Pulmonary artery endothelial cell (primary cell): ENCODE results near the gene AP4B1. TPM values are rescaled to one million over a fixed set of nuclear protein-coding genes. Genes with fewer than 3 reads are reported as not detected.

Source experiments
- DNase-seq: peaks from one replicate; pipeline ENCODE4 v3.0.0-alpha.2; 2011; ENCODE audit warnings: low read depth, low spot score
- total RNA-seq: library from RNA; depleted of rRNA; stranded (reverse); fragments of >200 nt; gene quantifications from 2 replicates; pipeline ENCODE4 v1.2.3, GENCODE V29; 2014

AP4B1 gene
- total RNA-seq, 1 donor from 2014 or later: 25.1 TPM

DNA sequence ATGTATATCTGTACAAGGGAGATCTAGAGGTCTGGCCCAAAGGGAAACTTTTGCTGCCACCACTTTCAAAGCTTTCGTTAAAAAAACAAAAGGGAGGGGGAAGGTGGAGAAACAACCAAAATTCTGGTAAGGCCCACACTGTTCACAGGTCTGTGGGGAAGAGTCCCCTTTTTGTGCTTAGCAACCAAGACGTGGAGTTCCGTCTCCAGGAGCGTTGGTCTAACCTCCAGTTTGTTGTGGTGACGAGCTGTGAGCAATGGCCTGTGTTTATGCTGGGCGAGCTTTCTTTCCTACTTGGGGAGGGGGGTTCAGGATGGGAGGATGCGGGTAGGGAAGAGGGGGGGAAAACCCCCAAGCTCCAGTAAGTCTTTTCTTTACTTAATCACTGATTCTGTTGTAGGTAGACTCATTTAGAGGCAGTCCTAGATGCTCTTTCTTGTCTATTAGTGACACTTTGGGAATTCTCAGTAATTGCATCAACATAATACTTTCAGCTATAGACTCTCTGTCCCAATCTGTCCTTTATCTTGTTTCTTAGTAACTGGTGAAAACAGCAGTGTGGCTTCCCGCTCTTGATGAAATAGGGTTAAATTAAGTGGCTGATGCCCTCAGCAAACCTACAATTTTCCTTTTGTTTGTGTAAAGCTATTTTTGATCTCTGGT, 26.0 kb upstream of the AP4B1 start:
- peak; percentile 76 for DNase-seq

GRCh38 chr1:113929750-113930498, 25.3 kb upstream of the AP4B1 start:
- no peak for DNase-seq

- DNase-seq: peak; percentile 58
These were observed 24.5 kb upstream of the AP4B1 start, which contains the start of gene HIPK1 for GRCh38 chr1:113928941-113929749. HIPK1 (plus strand) TSS chr1:113929324.

DNA sequence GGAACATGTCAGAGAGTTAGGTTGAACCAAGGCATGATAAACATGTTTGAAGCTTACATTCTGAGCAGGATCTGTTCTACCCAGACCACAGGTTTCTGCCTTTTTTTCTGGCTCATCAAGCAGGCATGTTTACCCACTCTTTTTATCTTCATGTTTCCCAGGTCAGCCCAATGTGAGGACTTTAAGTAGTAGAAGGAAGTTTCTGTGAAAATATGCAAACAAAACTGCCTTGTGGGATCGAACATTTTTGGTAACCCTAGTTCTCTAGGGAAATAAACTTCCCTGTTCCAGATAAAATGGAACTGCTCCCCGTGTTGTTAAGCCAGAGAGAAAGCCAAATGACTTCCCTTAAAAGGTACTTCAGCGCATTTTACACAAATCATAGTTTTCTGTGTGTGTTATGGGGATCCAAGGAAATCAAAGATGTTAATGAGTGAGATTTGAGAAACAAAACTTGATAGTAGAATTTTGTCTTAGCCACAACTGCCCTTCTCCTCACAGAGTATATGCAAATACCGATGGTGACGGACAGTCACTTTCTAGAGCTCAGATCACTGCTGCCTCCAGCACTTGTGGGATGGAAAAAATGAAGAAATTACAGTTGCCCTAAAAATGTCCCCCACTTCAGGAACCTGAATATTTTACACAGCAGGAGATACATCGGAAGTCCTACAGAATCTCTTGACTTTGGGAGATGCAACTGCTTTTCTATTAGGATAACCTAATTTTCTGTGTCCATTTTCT, 23.8 kb upstream of the AP4B1 start:
- no peak for DNase-seq

DNA sequence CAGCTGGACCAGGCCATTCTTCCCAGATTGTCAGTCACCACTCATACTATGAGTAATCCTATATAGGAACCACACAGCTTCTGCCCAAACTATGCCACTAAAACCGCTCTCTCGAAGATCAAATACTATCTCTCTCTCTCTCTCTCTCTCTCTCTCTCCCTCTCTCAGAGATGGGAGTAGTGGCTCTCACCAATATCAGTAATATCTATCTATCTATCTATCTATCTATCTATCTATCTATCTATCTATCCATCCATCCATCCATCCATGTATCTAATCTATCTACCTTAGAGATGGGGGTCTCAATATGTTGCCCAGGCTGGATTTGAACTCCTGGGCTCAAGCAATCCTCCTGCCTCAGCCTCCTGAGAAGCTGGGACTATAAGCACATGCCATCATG, 19.9 kb upstream of the AP4B1 start:
- DNase-seq: no peak

- DNase-seq: no peak
These were observed 18.4 kb upstream of the AP4B1 start for GRCh38 chr1:113922957-113923356.

DNA sequence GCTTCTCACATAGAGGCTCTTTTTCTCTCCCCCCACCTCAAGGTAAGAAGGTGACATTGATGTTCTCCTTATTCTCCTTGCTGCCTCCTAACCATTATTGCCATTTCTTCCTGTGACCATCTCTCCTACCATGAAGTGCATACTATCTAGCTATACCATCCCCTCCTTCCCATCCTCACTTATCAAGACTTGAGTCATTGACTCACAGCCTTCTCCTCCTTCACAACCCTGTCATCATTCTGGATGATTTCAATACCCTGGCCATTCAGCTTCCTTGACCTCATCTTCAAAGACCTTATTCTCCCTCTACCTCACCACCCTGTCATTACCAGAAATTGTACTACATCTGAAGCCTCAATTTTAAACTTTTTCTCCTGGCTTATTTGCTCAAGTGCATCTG, 13.6 kb upstream of the AP4B1 start:
- no peak for DNase-seq

DNA sequence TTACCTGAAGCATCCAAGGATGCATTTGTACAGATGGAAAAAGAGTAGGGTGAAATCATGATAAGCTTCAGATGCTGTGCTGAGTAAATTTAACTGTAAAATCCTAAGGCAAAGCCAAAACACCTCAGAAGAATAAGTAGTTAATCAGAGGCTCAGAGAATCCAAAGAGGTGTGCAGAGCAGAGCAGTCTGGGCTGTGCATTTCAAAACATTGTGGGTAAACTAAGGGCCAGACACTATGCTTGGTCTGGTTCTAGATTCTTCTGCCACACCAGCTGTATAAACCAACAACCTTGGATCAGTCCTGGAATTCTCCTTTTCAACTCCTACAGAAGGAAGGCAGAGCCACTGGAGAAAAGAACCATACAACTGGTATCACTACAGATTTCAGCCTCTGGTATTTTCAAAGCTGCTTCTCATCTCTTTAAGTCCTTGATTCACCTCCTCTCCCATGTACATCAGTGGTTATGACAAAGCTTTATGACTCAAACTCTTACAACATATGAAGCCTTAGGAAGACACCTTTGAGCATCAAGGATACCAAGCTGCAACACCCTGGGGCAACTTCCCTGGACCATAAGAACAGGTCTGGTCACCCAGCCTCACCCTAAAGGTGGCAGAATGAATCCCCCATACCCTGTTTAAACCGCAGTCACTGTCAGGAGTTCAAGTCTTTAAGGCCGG, 12.9 kb upstream of the AP4B1 start:
- DNase-seq: no peak

DNA sequence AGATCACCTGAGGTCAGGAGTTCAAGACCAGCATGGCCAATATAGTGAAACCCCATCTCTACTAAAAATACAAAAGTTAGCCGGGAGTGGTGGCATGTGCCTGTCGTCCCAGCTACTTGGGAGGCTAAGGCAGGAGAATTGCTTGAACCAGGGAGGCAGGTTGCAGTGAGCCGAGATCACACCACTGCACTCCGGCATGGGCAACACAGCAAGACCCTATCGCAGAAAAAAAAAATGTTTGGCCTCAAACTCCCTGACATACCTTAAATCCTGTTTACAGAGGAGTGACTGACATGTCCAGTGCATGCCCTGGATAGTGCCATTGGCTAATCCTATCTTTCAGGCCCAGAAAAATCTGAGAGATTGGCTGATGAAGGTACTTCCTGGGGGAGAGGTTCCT, 12.4 kb upstream of the AP4B1 start:
- no peak for DNase-seq

DNA sequence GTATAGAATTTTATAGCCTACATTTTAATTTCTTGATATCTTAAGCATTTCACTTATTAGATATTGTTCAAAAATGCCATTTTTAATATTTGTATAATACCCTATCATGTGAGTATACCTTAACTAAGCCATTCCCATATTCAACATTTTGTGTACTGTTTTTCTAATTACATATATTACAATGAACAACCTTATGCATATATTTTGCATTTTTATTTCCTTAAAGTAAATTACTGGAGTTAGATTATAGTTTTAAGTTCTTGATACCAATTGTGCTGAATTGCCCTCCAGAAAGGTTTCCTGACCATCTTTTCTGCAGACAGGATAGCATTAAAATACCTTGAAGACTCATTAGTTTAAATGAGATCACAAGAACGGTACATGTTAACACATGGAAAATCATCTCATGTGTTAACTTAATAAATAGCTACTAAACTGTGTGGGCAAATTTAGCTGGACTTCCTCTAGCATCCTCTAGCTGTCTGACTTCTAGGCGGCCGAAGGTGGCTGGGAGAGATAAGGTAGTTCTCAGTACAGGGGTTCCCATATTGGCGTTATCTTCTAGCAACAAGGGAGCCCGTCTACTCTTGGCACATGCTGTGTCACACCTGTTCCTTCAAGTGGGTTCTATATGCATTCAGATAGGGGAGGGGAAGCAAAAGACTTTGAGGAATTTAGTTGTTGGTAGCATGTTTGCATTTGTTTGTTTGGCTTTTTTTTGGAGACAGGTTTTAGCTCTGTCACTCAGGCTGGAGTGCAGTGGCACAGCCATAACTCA, 9.5 kb upstream of the AP4B1 start:
- no peak for DNase-seq

DNA sequence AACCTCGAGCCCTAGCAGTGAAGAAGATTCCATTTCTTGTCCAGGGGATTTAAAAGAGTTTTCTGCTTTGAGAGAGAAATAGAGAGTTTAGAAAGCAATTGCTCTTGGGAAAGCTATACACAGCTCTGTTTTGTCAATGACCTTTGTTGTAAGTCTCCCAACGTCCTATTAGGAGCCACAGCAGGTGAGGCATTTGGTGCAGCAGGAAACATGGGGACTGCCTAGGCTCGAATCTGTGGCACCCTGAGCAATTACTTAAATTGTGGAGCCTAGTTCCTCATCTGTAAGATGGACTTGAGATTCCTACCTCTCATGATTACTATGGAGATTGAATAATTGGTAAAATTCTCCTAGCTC, 8.7 kb upstream of the AP4B1 start:
- DNase-seq: no peak

DNA sequence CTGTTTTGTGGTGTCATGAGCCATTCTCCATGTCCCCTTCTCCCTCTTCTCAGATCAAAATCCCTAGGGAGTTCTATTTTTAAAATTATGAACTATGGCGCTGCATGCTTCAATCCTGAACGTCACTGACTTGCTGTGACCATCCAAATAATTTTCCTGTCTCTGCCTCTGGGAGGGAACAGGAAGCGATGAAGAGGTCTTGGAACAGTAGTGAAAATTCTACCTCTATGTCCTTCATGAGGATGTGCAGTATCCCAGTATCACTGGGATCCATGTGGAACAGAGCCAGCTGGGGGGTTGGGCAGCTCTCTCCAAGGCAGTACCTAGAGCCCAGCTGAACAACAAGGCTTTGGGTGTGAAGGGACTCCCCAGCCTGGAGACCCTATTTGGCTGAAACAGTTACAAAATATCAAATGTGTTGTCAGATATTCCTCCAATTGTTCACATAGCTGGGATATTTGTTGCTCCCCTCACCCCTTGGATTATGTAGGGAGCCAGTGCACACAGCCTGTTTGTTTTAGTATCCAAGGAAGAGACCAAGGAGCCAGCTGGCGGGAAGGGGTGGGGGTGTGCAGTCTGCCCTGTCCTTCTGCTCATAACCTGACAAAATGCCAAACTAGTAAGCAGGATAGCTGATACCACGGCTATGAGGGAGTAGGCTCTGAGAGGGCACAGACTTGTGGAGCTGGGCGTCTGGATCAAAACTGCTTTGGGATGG, 8.2 kb upstream of the AP4B1 start:
- DNase-seq: no peak

DNA sequence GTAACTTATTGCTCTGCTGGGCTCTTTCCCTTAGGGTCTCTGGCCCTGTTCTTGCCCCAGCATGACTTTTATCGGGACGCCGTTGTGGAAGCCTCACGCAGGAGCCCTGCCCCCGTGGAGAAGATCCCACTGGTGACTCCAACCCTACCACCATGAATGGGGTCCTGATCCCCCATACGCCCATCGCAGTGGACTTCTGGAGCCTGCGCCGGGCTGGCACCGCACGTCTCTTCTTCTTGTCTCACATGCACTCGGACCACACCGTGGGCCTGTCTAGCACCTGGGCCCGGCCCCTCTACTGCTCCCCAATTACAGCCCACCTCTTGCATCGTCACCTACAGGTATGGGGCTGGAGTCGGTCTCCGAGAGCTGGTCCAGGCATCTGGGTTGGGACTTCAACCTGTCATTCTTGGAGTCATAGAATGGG, 849 bp upstream of the AP4B1 start:
- no peak for DNase-seq

GRCh38 chr1:113904293-113904673, 316 bp downstream of the AP4B1 start:
- no peak for DNase-seq

- DNase-seq: no peak
These were observed 902 bp downstream of the AP4B1 start for GRCh38 chr1:113903501-113904292.

- no peak for DNase-seq
These were observed 3.4 kb downstream of the AP4B1 start for GRCh38 chr1:113901191-113901590.

DNA sequence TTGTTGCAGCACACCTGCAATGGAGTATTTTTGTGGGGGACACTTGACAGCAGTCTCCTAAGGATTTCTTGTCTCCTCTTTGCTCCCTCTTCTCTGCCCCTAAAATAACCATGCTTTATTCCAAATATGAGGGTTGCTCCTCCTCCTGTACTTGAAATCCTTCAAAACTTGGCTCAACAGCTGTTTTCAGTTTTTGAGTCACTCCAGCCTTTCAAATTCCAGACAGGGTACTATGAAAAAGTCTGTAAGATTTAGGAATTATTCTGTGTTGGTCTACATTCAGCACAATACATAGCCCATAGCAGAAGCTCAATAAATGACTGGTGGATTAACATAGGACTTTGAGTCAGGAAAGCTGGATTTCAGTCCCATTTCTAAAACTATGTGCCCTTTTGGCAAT, 5.5 kb downstream of the AP4B1 start:
- no peak for DNase-seq

- DNase-seq: no peak
These were observed 6.3 kb downstream of the AP4B1 start for GRCh38 chr1:113898241-113898814.
